B cell (primary cell): Measurements from ENCODE around the gene MAPK4.

Experiments
- CTCF ChIP-seq: fragments of 200-600 bp; IDR thresholded peaks from one replicate; pipeline ENCODE4 v1.8.0; 2022; ENCODE audit warnings: antibody characterized with exemption, mild to moderate bottlenecking
- EZH2 ChIP-seq: IDR thresholded peaks from 2 replicates; pipeline ENCODE4 v1.6.1; 2012; ENCODE audit warnings: borderline replicate concordance, low read depth, mild to moderate bottlenecking, moderate library complexity, low read length; ENCODE audit not compliant: insufficient read depth, poor library complexity, severe bottlenecking

- TF ChIP-seq EZH2 (no peak), CTCF (no peak)
Observed at GRCh38 chr18:50769463-50769862, 209.6 kb downstream of the MAPK4 start.
